Airway epithelial cell (primary cell): ENCODE measurements around the gene ARRDC5. TPM values are rescaled to one million over a fixed set of nuclear protein-coding genes. Genes with fewer than 3 reads are reported as not detected.

Source experiments
- total RNA-seq: library from RNA; depleted of rRNA; stranded (reverse); fragments of >200 nt; gene quantifications from 2 replicates; pipeline ENCODE4 v1.2.3, GENCODE V29; 2015

The ARRDC5 gene
- total RNA-seq: not detected in 2 replicates

GRCh38 chr19:4902796-4903195 is at the start of gene ARRDC5:
TSS of gene ARRDC5 (minus strand) at chr19:4902896. CDS start at chr19:4902825, 71 bp downstream.

GRCh38 chr19:4909156-4909896 is 6.6 kb upstream of the ARRDC5 start, which contains the start of gene UHRF1:
TSS of gene UHRF1 (plus strand) at chr19:4909501. CDS start at chr19:4910886, 1,385 bp downstream.

GRCh38 chr19:4867534-4868285 is 35.0 kb downstream of the ARRDC5 start, which contains the start of gene PLIN3:
TSS of gene PLIN3 (minus strand) at chr19:4867667. CDS start at chr19:4861394, 6,273 bp downstream.

Other genes with a start within 250 kb of the ARRDC5 start
- 118 and 142 TPM in 2 replicates for gene MYDGF, start 232.6 kb downstream of the ARRDC5 start, total RNA-seq
- 90.9 and 114 TPM in 2 replicates for gene DPP9, start 179.1 kb downstream of the ARRDC5 start, total RNA-seq
- gene FEM1A, start 111.2 kb downstream of the ARRDC5 start, total RNA-seq: 15.8 and 19.5 TPM in 2 replicates
- gene TICAM1, start 71.2 kb downstream of the ARRDC5 start, total RNA-seq: 3.9 and 8.2 TPM in 2 replicates
- gene PLIN3, start 35.2 kb downstream of the ARRDC5 start, total RNA-seq: 78.4 and 112 TPM in 2 replicates
- 40.7 and 46.9 TPM in 2 replicates for gene UHRF1, start 6.6 kb upstream of the ARRDC5 start, total RNA-seq
- gene KDM4B, start 66.2 kb upstream of the ARRDC5 start, total RNA-seq: 15.6 and 19.8 TPM in 2 replicates